MCF 10A (cell line): ENCODE measurements around the gene DGKI. TPM values are rescaled to one million over a fixed set of nuclear protein-coding genes. Genes with fewer than 3 reads are reported as not detected.

Experiments used
- BruUV-seq: library from RNA; stranded (reverse); fragments of 400-500 nt; replicated peaks from 2 replicates; lab custom pipeline; 2021; lab: Mats Ljungman, UMichigan
- CTCF ChIA-PET: fragments of 300-600 bp; sonication (Branson Sonifier 250); formaldehyde crosslinking; extraction: SDS; loops from one replicate; lab custom pipeline; 2021; ENCODE audit warnings: antibody characterized with exemption, inconsistent platforms; lab: Yijun Ruan, JAX
- POLR2A ChIA-PET: fragments of 300-600, 350-650 bp; sonication (Branson Sonifier 250); formaldehyde crosslinking; extraction: SDS; loops from one replicate; lab custom pipeline; 2020; ENCODE audit warnings: antibody characterized with exemption, inconsistent platforms; lab: Yijun Ruan, JAX
- DNase-seq: peaks from one replicate; pipeline ENCODE4 v3.0.0-alpha.2; 2018; ENCODE audit not compliant: unreplicated experiment
- H3K27ac Mint-ChIP-seq: one replicate; pipeline ENCODE4 v1.8.0; 2022; ENCODE audit warnings: mild to moderate bottlenecking, low read depth, mixed read lengths; ENCODE audit not compliant: unreplicated experiment
- H3K27me3 Mint-ChIP-seq: one replicate; pipeline ENCODE4 v1.8.0; 2022; ENCODE audit warnings: mixed read lengths; ENCODE audit not compliant: insufficient read depth, unreplicated experiment
- H3K36me3 Mint-ChIP-seq: one replicate; pipeline ENCODE4 v1.8.0; 2022; ENCODE audit warnings: mild to moderate bottlenecking, moderate library complexity, mixed read lengths; ENCODE audit not compliant: insufficient read depth, unreplicated experiment
- H3K4me1 Mint-ChIP-seq: one replicate; pipeline ENCODE4 v1.8.0; 2022; ENCODE audit warnings: mixed read lengths; ENCODE audit not compliant: insufficient read depth, unreplicated experiment
- H3K4me3 Mint-ChIP-seq: one replicate; pipeline ENCODE4 v1.8.0; 2022; ENCODE audit warnings: mild to moderate bottlenecking, moderate library complexity, mixed read lengths; ENCODE audit not compliant: unreplicated experiment
- H3K9me3 Mint-ChIP-seq: one replicate; pipeline ENCODE4 v1.8.0; 2022; ENCODE audit warnings: mixed read lengths; ENCODE audit not compliant: unreplicated experiment
- CTCF ChIP-seq: fragments of 200-600 bp; IDR thresholded peaks from one replicate; pipeline ENCODE4 v1.8.0; 2022; ENCODE audit warnings: antibody characterized with exemption, mild to moderate bottlenecking; ENCODE audit not compliant: unreplicated experiment
- intact Hi-C: fragments of 100-400 bp; cut with micrococcal nuclease; formaldehyde crosslinking; loops from 2 replicates; pipeline ENCODE4 v1.14.1; 2022
- total RNA-seq: library from RNA; stranded (reverse); gene quantifications from 2 replicates; pipeline ENCODE4 v1.2.3, GENCODE V29; 2022

The DGKI gene
- total RNA-seq, 1 experiment from 2014 or later = 1.4 TPM

DNA sequence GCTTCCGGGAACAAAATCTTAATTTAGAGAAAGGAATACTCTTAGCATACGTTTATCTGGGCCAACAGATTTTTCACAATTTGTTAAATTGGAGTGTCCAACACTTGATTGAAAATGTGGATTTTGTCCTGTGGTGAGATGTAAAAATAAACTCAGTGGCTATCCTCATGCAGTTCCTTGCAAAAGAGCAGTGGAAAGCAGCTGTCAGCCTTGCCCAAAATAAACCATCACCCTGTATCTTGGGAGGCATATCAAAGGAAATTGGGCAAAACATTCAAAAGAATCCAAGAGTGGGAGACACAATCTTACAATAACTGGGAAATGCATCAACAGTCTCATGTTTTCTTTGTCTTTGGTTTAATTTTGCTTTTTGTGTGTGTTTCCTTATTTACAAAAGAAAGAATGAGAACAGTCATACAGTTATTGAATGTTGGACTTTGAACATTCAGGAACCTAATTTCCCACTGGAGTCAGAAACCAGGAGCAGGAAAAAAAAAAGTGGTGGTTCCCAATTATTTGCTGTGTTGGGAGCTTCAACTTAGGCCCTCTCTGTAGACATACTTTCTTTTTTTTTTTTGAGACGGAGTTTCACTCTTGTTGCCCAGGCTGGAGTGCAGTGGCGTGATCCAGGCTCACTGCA is 44.4 kb upstream of the DGKI start:
- intact Hi-C loops = no loop called here
- no peak for DNase-seq
- Mint-ChIP-seq H3K36me3 (peaks cover 79% of the 10 kb centered on the region), H3K4me3 (no peak overlapping the region), H3K27ac (no peak overlapping the region), H3K4me1 (peaks cover 3% of the 10 kb centered on the region), H3K27me3 (no peaks in the 10 kb centered on the region), H3K9me3 (no peaks in the 10 kb centered on the region)
- no peak for TF ChIP-seq CTCF
- no TSS peak for BruUV-seq
- ChIA-PET CTCF (interaction anchor here (0.6 to 6.4 kb wide), 7 partner anchors 8 to 885 kb away, joined by 3 to 71 read pairs (median 3); no protein-coding TSS in a partner anchor), POLR2A (interaction anchor here (0.6 to 1.1 kb wide), 2 partner anchors 9 to 274 kb away, joined by 3 to 4 read pairs; no protein-coding TSS in a partner anchor)

DNA sequence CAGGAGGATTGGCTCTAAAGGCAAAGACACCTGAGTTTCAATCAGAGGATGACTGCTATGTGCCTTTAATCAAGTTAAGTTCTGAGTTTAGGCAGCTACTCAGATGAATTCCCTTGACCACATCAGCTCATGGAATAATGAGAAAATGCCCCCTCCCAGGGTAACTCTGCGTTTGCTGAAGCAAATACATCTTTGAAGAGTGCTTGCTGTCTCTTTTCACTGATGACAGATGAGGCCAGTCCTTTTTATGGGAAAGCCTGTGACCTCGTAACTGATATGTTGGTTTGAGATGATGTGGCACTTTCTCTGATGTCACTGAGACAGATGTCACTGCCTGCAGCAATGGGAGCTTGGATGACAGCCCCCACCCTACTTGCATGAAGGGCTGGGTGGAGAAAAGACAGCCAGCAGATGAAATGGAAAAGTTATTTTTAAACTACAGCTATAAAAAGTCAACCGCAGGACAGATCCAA is 43.7 kb upstream of the DGKI start:
- Mint-ChIP-seq H3K27me3 (no peaks in the 10 kb centered on the region), H3K27ac (no peak overlapping the region), H3K9me3 (no peaks in the 10 kb centered on the region), H3K4me1 (peaks cover 7% of the 10 kb centered on the region), H3K36me3 (peaks cover 79% of the 10 kb centered on the region), H3K4me3 (no peak overlapping the region)
- TF ChIP-seq CTCF = no peak
- POLR2A ChIA-PET = interaction anchor here (1.1 kb wide), 1 partner anchor 8 kb away, joined by 3 read pairs; no protein-coding TSS in a partner anchor
- DNase-seq = no peak
- no TSS peak for BruUV-seq
- intact Hi-C loops = no loop called here
- CTCF ChIA-PET = interaction anchor here (1.1 to 6.4 kb wide), 3 partner anchors 9 to 235 kb away, joined by 3 to 71 read pairs (median 5); no protein-coding TSS in a partner anchor

GRCh38 chr7:137888241-137888640 is 41.5 kb upstream of the DGKI start:
- no peak for DNase-seq
- BruUV-seq = no TSS peak
- ChIA-PET POLR2A (no interaction called here), CTCF (interaction anchor here (0.6 to 2.4 kb wide), 4 partner anchors 12 to 232 kb away, joined by 3 to 14 read pairs (median 6); no protein-coding TSS in a partner anchor)
- Mint-ChIP-seq H3K36me3 (peaks cover 73% of the 10 kb centered on the region), H3K27me3 (no peaks in the 10 kb centered on the region), H3K27ac (no peak overlapping the region), H3K4me3 (no peak overlapping the region), H3K4me1 (peaks cover 7% of the 10 kb centered on the region), H3K9me3 (no peaks in the 10 kb centered on the region)
- intact Hi-C loops = no loop called here
- no peak for TF ChIP-seq CTCF

GRCh38 chr7:137886746-137887145 is 40.0 kb upstream of the DGKI start:
- ChIA-PET POLR2A (no interaction called here), CTCF (interaction anchor here (0.7 to 9.0 kb wide), 3 partner anchors 151 to 231 kb away, joined by 3 to 53 read pairs (median 3); no protein-coding TSS in a partner anchor)
- no peak for DNase-seq
- intact Hi-C loops = no loop called here
- BruUV-seq = no TSS peak
- Mint-ChIP-seq H3K27me3 (no peaks in the 10 kb centered on the region), H3K4me3 (no peak overlapping the region), H3K4me1 (peaks cover 19% of the 10 kb centered on the region), H3K9me3 (no peaks in the 10 kb centered on the region), H3K27ac (no peak overlapping the region), H3K36me3 (peaks cover 58% of the 10 kb centered on the region)
- no peak for TF ChIP-seq CTCF
